Panc1 (cell line): ENCODE data around the gene ELMO1. TPM values are rescaled to one million over a fixed set of nuclear protein-coding genes. Genes with fewer than 3 reads are reported as not detected.

Source experiments
- ATAC-seq: fragments of 200-7000 bp; cut with Tn5 transposase; 2 replicates; pipeline ENCODE4 v1.9.1; 2020; ENCODE audit warnings: mild to moderate bottlenecking, moderate library complexity
- BruUV-seq: library from RNA; stranded (reverse); fragments of 400-500 nt; replicated peaks from 2 replicates; lab custom pipeline; 2021; lab: Mats Ljungman, UMichigan
- CTCF ChIA-PET: fragments of 300-600 bp; sonication (Branson Sonifier 250); formaldehyde crosslinking; loops from one replicate; lab custom pipeline; 2022; ENCODE audit warnings: antibody characterized with exemption; lab: Charles Lee
- POLR2A ChIA-PET: fragments of 300-600 bp; sonication (Branson Sonifier 250); formaldehyde crosslinking; loops from one replicate; lab custom pipeline; 2022; ENCODE audit warnings: antibody characterized with exemption; lab: Charles Lee
- DNase-seq: peaks from one replicate; pipeline ENCODE4 v3.0.0-alpha.2; 2010; ENCODE audit warnings: low read depth, low spot score
- H3K27ac ChIP-seq: 2 replicates; pipeline ENCODE4 v1.5.1; 2011; ENCODE audit warnings: mild to moderate bottlenecking, low read length, inconsistent platforms
- H3K27me3 ChIP-seq: fragments of 200-500 bp; sonication (Bioruptor generic); 2 replicates; pipeline ENCODE4 v1.6.0; 2014; ENCODE audit warnings: low read length, inconsistent platforms; ENCODE audit not compliant: control insufficient read depth, insufficient read depth
- H3K36me3 ChIP-seq: fragments of 200-500 bp; sonication (Bioruptor generic); 2 replicates; pipeline ENCODE4 v1.5.1; 2014; ENCODE audit warnings: inconsistent platforms, mild to moderate bottlenecking, low read length, moderate library complexity; ENCODE audit not compliant: control insufficient read depth, insufficient read depth
- H3K4me1 ChIP-seq: 2 replicates; pipeline ENCODE4 v1.5.1; 2011; ENCODE audit warnings: inconsistent platforms, mild to moderate bottlenecking, low read length, moderate library complexity; ENCODE audit not compliant: control insufficient read depth, insufficient read depth
- H3K4me3 ChIP-seq, 2 experiments: 2 replicates each; pipeline ENCODE4 v1.5.1; 2011 to 2012; ENCODE audit warnings: low read depth in 2 of 2, low read length in 2 of 2, mild to moderate bottlenecking in 2 of 2, inconsistent platforms in 1 of 2, moderate library complexity in 1 of 2
- H3K9me3 ChIP-seq: fragments of 200-500 bp; sonication (Bioruptor generic); 2 replicates; pipeline ENCODE4 v1.5.1; 2014; ENCODE audit warnings: low read depth, mild to moderate bottlenecking, inconsistent platforms, low read length, moderate library complexity; ENCODE audit not compliant: control insufficient read depth, insufficient read depth
- POLR2AphosphoS5 ChIP-seq: IDR thresholded peaks from 2 replicates; pipeline ENCODE4 v1.6.1; 2012; ENCODE audit warnings: mild to moderate bottlenecking, low read depth, low read length, moderate library complexity
- SIN3A ChIP-seq: IDR thresholded peaks from 2 replicates; pipeline ENCODE4 v1.6.1; 2012; ENCODE audit warnings: low read depth, mild to moderate bottlenecking, low read length, moderate library complexity, borderline replicate concordance; ENCODE audit not compliant: insufficient read depth
- TCF7L2 ChIP-seq: IDR thresholded peaks from 2 replicates; pipeline ENCODE4 v1.6.1; 2011; ENCODE audit warnings: mild to moderate bottlenecking, low read depth, low read length, inconsistent platforms
- in situ Hi-C: cut with HindIII; loops from 2 replicates; pipeline ENCODE4 v1.10.0; 2016; ENCODE audit warnings: low sequenced_read_pairs, low pct_unique_long_range_greater_than_20kb
- intact Hi-C: fragments of 100-400 bp; cut with micrococcal nuclease; formaldehyde crosslinking; loops from one replicate; pipeline ENCODE4 v1.10.0; 2022; ENCODE audit not compliant: unreplicated experiment
- total RNA-seq: library from RNA; stranded (reverse); gene quantifications from one replicate; pipeline ENCODE4 v1.2.1, GENCODE V29; 2021; ENCODE audit not compliant: unreplicated experiment
- TF ChIP-seq, protein P1 (sequence below), 2 experiments: IDR thresholded peaks; 2 replicates each; pipeline ENCODE4 v1.6.1; 2011 to 2012; ENCODE audit warnings: low read depth in 2 of 2, control low read depth in 1 of 2, low read length in 1 of 2, mild to moderate bottlenecking in 1 of 2, moderate library complexity in 1 of 2; ENCODE audit not compliant: insufficient read depth in 1 of 2
- TF ChIP-seq, protein P2 (sequence below): fragments of 450-650 bp; IDR thresholded peaks from 2 replicates; pipeline ENCODE4 v1.5.1; 2017; ENCODE audit warnings: mild to moderate bottlenecking

ELMO1 gene
- total RNA-seq, 1 experiment from 2014 or later, result 0.80 TPM

DNA sequence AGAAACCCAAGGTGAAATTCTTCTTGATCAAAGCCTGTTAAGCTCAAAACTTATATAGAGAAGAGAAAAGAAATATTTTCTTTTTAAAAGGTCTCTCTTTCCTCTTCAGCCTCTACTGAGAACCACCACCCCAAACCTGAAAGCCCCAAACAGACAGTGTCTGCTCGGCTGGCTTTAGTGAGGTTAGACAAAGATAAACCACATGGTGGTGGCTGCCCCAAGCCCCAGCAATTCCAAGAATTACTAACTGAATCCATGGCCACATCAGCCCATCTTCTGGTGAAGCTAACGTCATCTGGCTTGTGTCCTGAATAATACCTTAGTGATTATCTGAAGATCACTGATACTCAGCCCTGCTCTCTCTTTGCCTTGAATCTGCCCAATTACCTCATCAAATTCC is 275.0 kb downstream of the ELMO1 start:
- TF ChIP-seq, protein P1, sequence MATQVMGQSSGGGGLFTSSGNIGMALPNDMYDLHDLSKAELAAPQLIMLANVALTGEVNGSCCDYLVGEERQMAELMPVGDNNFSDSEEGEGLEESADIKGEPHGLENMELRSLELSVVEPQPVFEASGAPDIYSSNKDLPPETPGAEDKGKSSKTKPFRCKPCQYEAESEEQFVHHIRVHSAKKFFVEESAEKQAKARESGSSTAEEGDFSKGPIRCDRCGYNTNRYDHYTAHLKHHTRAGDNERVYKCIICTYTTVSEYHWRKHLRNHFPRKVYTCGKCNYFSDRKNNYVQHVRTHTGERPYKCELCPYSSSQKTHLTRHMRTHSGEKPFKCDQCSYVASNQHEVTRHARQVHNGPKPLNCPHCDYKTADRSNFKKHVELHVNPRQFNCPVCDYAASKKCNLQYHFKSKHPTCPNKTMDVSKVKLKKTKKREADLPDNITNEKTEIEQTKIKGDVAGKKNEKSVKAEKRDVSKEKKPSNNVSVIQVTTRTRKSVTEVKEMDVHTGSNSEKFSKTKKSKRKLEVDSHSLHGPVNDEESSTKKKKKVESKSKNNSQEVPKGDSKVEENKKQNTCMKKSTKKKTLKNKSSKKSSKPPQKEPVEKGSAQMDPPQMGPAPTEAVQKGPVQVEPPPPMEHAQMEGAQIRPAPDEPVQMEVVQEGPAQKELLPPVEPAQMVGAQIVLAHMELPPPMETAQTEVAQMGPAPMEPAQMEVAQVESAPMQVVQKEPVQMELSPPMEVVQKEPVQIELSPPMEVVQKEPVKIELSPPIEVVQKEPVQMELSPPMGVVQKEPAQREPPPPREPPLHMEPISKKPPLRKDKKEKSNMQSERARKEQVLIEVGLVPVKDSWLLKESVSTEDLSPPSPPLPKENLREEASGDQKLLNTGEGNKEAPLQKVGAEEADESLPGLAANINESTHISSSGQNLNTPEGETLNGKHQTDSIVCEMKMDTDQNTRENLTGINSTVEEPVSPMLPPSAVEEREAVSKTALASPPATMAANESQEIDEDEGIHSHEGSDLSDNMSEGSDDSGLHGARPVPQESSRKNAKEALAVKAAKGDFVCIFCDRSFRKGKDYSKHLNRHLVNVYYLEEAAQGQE (IDR thresholded peaks at IDR 0.05; ENCODE audit: insufficient read depth in 1 of 2, low read depth in 2 of 2, low read length in 1 of 2), result no peak
- TF ChIP-seq TCF7L2 (no peak), SIN3A (no peak), POLR2AphosphoS5 (no peak)
- TF ChIP-seq, protein P2, sequence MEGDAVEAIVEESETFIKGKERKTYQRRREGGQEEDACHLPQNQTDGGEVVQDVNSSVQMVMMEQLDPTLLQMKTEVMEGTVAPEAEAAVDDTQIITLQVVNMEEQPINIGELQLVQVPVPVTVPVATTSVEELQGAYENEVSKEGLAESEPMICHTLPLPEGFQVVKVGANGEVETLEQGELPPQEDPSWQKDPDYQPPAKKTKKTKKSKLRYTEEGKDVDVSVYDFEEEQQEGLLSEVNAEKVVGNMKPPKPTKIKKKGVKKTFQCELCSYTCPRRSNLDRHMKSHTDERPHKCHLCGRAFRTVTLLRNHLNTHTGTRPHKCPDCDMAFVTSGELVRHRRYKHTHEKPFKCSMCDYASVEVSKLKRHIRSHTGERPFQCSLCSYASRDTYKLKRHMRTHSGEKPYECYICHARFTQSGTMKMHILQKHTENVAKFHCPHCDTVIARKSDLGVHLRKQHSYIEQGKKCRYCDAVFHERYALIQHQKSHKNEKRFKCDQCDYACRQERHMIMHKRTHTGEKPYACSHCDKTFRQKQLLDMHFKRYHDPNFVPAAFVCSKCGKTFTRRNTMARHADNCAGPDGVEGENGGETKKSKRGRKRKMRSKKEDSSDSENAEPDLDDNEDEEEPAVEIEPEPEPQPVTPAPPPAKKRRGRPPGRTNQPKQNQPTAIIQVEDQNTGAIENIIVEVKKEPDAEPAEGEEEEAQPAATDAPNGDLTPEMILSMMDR, result no peak
- no TSS peak for BruUV-seq
- H3K27ac ChIP-seq, result no peak overlapping the region
- ATAC-seq (no peak), DNase-seq (no peak)
- no peaks in the 10 kb centered on the region for H3K27me3 ChIP-seq
- no peaks in the 10 kb centered on the region for H3K36me3 ChIP-seq
- in situ Hi-C loops, result no loop called here
- intact Hi-C loops, result no loop called here
- H3K9me3 ChIP-seq, result peaks cover 7% of the 10 kb centered on the region; the same call in 1 of the 2 replicates
- ChIA-PET POLR2A (no interaction called here), CTCF (no interaction called here)
- no peak overlapping the region for H3K4me3 ChIP-seq
- H3K4me1 ChIP-seq, result no peaks in the 10 kb centered on the region

DNA sequence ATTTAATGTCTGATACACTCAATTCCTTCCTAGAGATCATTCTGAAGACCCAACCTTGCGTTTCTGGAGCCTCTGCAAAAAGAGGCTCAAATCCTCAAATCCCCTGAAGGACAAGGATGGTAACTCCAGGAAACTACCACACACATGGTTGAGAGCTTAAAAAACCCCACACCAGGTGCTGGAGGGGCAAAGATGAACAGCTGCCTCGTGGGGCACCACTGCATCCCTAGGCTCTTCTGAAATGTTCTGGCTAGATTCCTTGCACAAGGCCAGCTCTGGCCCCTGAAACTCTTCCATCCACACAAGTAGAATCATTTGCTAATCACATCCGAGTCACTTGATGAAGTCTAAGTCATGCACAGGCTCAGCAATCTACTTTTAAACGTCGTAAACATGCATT is 286.6 kb downstream of the ELMO1 start:
- TF ChIP-seq, protein P2, result no peak
- no peak for TF ChIP-seq POLR2AphosphoS5
- TF ChIP-seq, protein P1 (IDR thresholded peaks at IDR 0.05; ENCODE audit: insufficient read depth in 1 of 2, low read depth in 2 of 2, low read length in 1 of 2), result no peak
- no peak for TF ChIP-seq TCF7L2
- no peak for TF ChIP-seq SIN3A
- ATAC-seq (no peak), DNase-seq (no peak)
- Histone ChIP-seq H3K36me3 (no peaks in the 10 kb centered on the region), H3K27me3 (no peaks in the 10 kb centered on the region), H3K27ac (no peak overlapping the region), H3K9me3 (no peaks in the 10 kb centered on the region), H3K4me3 (no peak overlapping the region), H3K4me1 (no peaks in the 10 kb centered on the region)
- intact Hi-C loops (no loop called here), in situ Hi-C loops (no loop called here)
- POLR2A ChIA-PET, result no interaction called here
- no TSS peak for BruUV-seq
- CTCF ChIA-PET, result no interaction called here
